Sigmoid colon (tissue), 4 donors: Measurements from ENCODE around the gene TJP1.

Source experiments
- POLR2A ChIP-seq, 2 donors: fragments of 450-650 bp; IDR thresholded peaks; one replicate each; pipeline ENCODE4 v1.6.1; 2016; ENCODE audit warnings: antibody characterized with exemption in 2 of 2, mild to moderate bottlenecking in 2 of 2, moderate library complexity in 2 of 2
- POLR2AphosphoS5 ChIP-seq, 4 donors: sonication (generic); formaldehyde crosslinking; IDR thresholded peaks; one replicate each; pipeline ENCODE4 v1.6.1; 2017; ENCODE audit warnings: antibody characterized with exemption in 4 of 4
- TF ChIP-seq, protein P1 (sequence below), 4 experiments: fragments of 450-650 bp in 3 of 4; fragments of 200-600 bp in 1 of 4; IDR thresholded peaks; one replicate each; pipeline ENCODE4 v1.5.1; 2016 to 2019; ENCODE audit warnings: antibody characterized with exemption in 4 of 4, mild to moderate bottlenecking in 3 of 4, moderate library complexity in 2 of 4

DNA sequence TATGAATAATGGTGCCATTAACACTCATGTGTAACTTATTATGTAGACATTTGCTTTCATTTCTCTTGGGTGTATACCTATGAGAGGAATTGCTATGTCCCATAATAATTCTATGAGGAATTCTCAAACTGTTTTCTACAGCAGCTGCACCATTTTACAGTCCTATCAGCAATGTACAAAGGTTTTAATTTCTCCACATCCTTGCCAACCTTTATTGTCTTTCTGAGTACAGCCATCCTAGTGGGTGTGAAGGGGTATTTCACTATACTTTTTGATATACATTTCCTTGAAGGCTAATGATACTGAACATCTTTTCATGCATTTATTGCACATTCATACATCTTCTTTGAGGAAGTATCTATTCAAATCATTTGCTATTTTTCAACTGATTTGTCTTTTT is 34.5 kb downstream of the TJP1 start:
- no peak for TF ChIP-seq POLR2A (IDR thresholded peaks at IDR 0.05)
- TF ChIP-seq, protein P1, sequence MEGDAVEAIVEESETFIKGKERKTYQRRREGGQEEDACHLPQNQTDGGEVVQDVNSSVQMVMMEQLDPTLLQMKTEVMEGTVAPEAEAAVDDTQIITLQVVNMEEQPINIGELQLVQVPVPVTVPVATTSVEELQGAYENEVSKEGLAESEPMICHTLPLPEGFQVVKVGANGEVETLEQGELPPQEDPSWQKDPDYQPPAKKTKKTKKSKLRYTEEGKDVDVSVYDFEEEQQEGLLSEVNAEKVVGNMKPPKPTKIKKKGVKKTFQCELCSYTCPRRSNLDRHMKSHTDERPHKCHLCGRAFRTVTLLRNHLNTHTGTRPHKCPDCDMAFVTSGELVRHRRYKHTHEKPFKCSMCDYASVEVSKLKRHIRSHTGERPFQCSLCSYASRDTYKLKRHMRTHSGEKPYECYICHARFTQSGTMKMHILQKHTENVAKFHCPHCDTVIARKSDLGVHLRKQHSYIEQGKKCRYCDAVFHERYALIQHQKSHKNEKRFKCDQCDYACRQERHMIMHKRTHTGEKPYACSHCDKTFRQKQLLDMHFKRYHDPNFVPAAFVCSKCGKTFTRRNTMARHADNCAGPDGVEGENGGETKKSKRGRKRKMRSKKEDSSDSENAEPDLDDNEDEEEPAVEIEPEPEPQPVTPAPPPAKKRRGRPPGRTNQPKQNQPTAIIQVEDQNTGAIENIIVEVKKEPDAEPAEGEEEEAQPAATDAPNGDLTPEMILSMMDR (IDR thresholded peaks at IDR 0.05), result no peak
- no peak for TF ChIP-seq POLR2AphosphoS5 (IDR thresholded peaks at IDR 0.05)
